B cell (primary cell): ENCODE measurements around the gene MED27. TPM values are rescaled to one million over a fixed set of nuclear protein-coding genes. Genes with fewer than 3 reads are reported as not detected.

Experiments
- ATAC-seq: fragments of 200-7000 bp; cut with Tn5 transposase; one replicate; pipeline ENCODE4 v1.10.0; 2021; ENCODE audit warnings: low read depth, mild to moderate bottlenecking, moderate number of reproducible peaks, moderate library complexity
- CTCF ChIA-PET: fragments of 350-600 bp; sonication (Branson Sonifier 250); formaldehyde crosslinking; loops from one replicate; lab custom pipeline; 2021; ENCODE audit warnings: antibody characterized with exemption, inconsistent platforms; lab: Charles Lee
- POLR2A ChIA-PET: fragments of 350-600 bp; sonication (Branson Sonifier 250); formaldehyde crosslinking; loops from one replicate; lab custom pipeline; 2021; ENCODE audit warnings: antibody characterized with exemption; lab: Charles Lee
- DNase-seq: peaks from one replicate; pipeline ENCODE4 v3.0.0; 2013
- H2AFZ ChIP-seq: 2 replicates; pipeline ENCODE4 v1.6.1; 2012; ENCODE audit warnings: mild to moderate bottlenecking, low read depth, low read length; ENCODE audit not compliant: insufficient read depth, poor library complexity, severe bottlenecking
- H3K27ac ChIP-seq, 2 donors: 1 replicate in 1 of 2; 2 replicates in 1 of 2; pipeline ENCODE4 v1.5.1; 2012 to 2013; ENCODE audit warnings: low read length in 2 of 2, mild to moderate bottlenecking in 2 of 2, moderate library complexity in 1 of 2
- H3K27me3 ChIP-seq, 4 experiments: fragments of 200-600 bp in 1 of 4; sonication (generic) in 1 of 4; replicated peaks in 1 of 4; 1 replicate in 2 of 4; 2 replicates in 2 of 4; pipeline versions ENCODE4 v1.6.1 to v1.7.0; 2013 to 2016; ENCODE audit warnings: low read length in 3 of 4, mild to moderate bottlenecking in 2 of 4, mixed read lengths in 1 of 4, moderate library complexity in 1 of 4; ENCODE audit not compliant: insufficient read depth in 4 of 4, control insufficient read depth in 3 of 4; ENCODE audit errors: control extremely low read depth in 1 of 4
- H3K36me3 ChIP-seq, 2 experiments: replicated peaks in 1 of 2; 1 replicate in 1 of 2; 2 replicates in 1 of 2; pipeline versions ENCODE4 v1.6.1 to v1.7.1; 2013; ENCODE audit warnings: low read length in 1 of 2; ENCODE audit not compliant: insufficient read depth in 2 of 2, control insufficient read depth in 1 of 2; ENCODE audit errors: control extremely low read depth in 1 of 2, extremely low read depth in 1 of 2
- H3K4me1 ChIP-seq, 2 donors: fragments of 200-600 bp in 1 of 2; sonication (generic) in 1 of 2; 1 replicate in 1 of 2; 2 replicates in 1 of 2; pipeline versions ENCODE4 v1.5.1 to v1.6.1; 2013 to 2017; ENCODE audit warnings: low read length in 2 of 2; ENCODE audit not compliant: control insufficient read depth in 2 of 2, insufficient read depth in 2 of 2
- H3K4me2 ChIP-seq: replicated peaks from 2 replicates; pipeline ENCODE3; 2012; ENCODE audit warnings: mild to moderate bottlenecking, low read depth, low read length; ENCODE audit not compliant: poor library complexity, severe bottlenecking
- H3K4me3 ChIP-seq, 5 experiments: fragments of 200-600 bp in 1 of 5; sonication (generic) in 1 of 5; 1 replicate in 3 of 5; 2 replicates in 2 of 5; pipeline versions ENCODE4 v1.5.1 to v1.7.0; 2011 to 2016; ENCODE audit warnings: low read length in 4 of 5, mild to moderate bottlenecking in 4 of 5, low read depth in 2 of 5, control low read depth in 1 of 5, moderate library complexity in 1 of 5; ENCODE audit not compliant: insufficient read depth in 1 of 5; ENCODE audit errors: control extremely low read depth in 1 of 5, extremely low read depth in 1 of 5
- H3K79me2 ChIP-seq: fragments of 200-600 bp; sonication (generic); one replicate; pipeline ENCODE4 v1.6.0; 2016; ENCODE audit warnings: low read length; ENCODE audit not compliant: control insufficient read depth, insufficient read depth
- H3K9ac ChIP-seq: fragments of 200-600 bp; sonication (generic); 2 replicates; pipeline ENCODE4 v1.6.1; 2017; ENCODE audit warnings: mild to moderate bottlenecking, low read length, moderate library complexity
- H3K9me3 ChIP-seq, 3 donors: one replicate each; pipeline versions ENCODE4 v1.6.1 to v1.7.1; 2013; ENCODE audit warnings: low read length in 2 of 3; ENCODE audit not compliant: control insufficient read depth in 2 of 3, insufficient read depth in 1 of 3; ENCODE audit errors: control extremely low read depth in 1 of 3
- H4K20me1 ChIP-seq: 2 replicates; pipeline ENCODE4 v1.6.0; 2012; ENCODE audit warnings: mild to moderate bottlenecking, low read length; ENCODE audit not compliant: insufficient read depth, control insufficient read depth, poor library complexity, severe bottlenecking
- H3K27ac Mint-ChIP-seq: one replicate; pipeline ENCODE4 v1.8.0; 2021; ENCODE audit warnings: mixed read lengths
- H3K27me3 Mint-ChIP-seq: one replicate; pipeline ENCODE4 v1.8.0; 2021; ENCODE audit warnings: mixed read lengths
- H3K4me1 Mint-ChIP-seq: one replicate; pipeline ENCODE4 v1.8.0; 2021; ENCODE audit warnings: mixed read lengths
- H3K4me3 Mint-ChIP-seq: one replicate; pipeline ENCODE4 v1.8.0; 2021; ENCODE audit warnings: mixed read lengths
- H3K9me3 Mint-ChIP-seq: one replicate; pipeline ENCODE4 v1.8.0; 2022; ENCODE audit warnings: mixed read lengths; ENCODE audit not compliant: insufficient read depth
- CTCF ChIP-seq: fragments of 200-600 bp; IDR thresholded peaks from one replicate; pipeline ENCODE4 v1.8.0; 2022; ENCODE audit warnings: antibody characterized with exemption, mild to moderate bottlenecking
- EZH2 ChIP-seq: IDR thresholded peaks from 2 replicates; pipeline ENCODE4 v1.6.1; 2012; ENCODE audit warnings: borderline replicate concordance, low read depth, mild to moderate bottlenecking, moderate library complexity, low read length; ENCODE audit not compliant: insufficient read depth, poor library complexity, severe bottlenecking
- WGBS: methylation state at CpG from one replicate; pipeline ENCODE4 v1.1.5; 2013; ENCODE audit warnings: missing lambda C conversion rate; ENCODE audit not compliant: insufficient coverage; 5-methylcytosine and 5-hydroxymethylcytosine counted together
- intact Hi-C: fragments of 100-400 bp; cut with micrococcal nuclease; formaldehyde crosslinking; loops from one replicate; pipeline ENCODE4 v1.10.0; 2022
- polyA plus RNA-seq: library from polyadenylated mRNA; depleted of rRNA; stranded (reverse); fragments of >200 nt; gene quantifications from 2 replicates; pipeline ENCODE4 v1.2.3, GENCODE V29; 2012
- total RNA-seq, 2 donors: library from RNA; stranded (reverse); fragments of 120-200 nt in 1 of 2; gene quantifications; 1 replicate in 1 of 2; 2 replicates in 1 of 2; pipeline versions ENCODE4 v1.2.3 to v1.2.4, GENCODE V29; 2013 to 2022

The MED27 gene
- total and polyA plus RNA-seq, 2 donors (not counting 1 experiment from before 2014, with no cell fraction given), result 17.4 to 17.7 TPM

- no peak for DNase-seq
- Mint-ChIP-seq H3K9me3 (no peaks in the 10 kb centered on the region), H3K27me3 (no peaks in the 10 kb centered on the region), H3K4me3 (no peak overlapping the region), H3K27ac (no peak overlapping the region), H3K4me1 (peaks cover 15% of the 10 kb centered on the region)
- H3K4me1 ChIP-seq, result peaks cover 3% of the 10 kb centered on the region in 2 donors
- intact Hi-C loops, result no loop called here
- WGBS, result 40% methylated on average over 1 of the region's 5 CpGs
- no peak for ATAC-seq
- H3K4me2 ChIP-seq, result no peak overlapping the region
- CTCF ChIA-PET, result no interaction called here
- no peak overlapping the region for H3K9ac ChIP-seq
- no peaks in the 10 kb centered on the region for H3K9me3 ChIP-seq
- H3K27ac ChIP-seq, result no peak overlapping the region
- no peaks in the 10 kb centered on the region for H4K20me1 ChIP-seq
- POLR2A ChIA-PET, result no interaction called here
- H3K79me2 ChIP-seq, result no peaks in the 10 kb centered on the region
- TF ChIP-seq EZH2, result no peak
- TF ChIP-seq CTCF, result no peak
- no peaks in the 10 kb centered on the region for H3K36me3 ChIP-seq
- no peak overlapping the region for H3K4me3 ChIP-seq
- no peaks in the 10 kb centered on the region for H3K27me3 ChIP-seq
- no peak overlapping the region for H2AFZ ChIP-seq
Measured at GRCh38 chr9:131982671-131983239, 96.9 kb downstream of the MED27 start.

GRCh38 chr9:131982102-131982501, 97.6 kb downstream of the MED27 start:
- 100% methylated on average over 3 of the region's 4 CpGs for WGBS
- H4K20me1 ChIP-seq, result no peaks in the 10 kb centered on the region
- no peak for DNase-seq
- peaks cover 22% of the 10 kb centered on the region for H3K4me1 Mint-ChIP-seq
- CTCF ChIA-PET, result no interaction called here
- no peaks in the 10 kb centered on the region for H3K27me3 ChIP-seq
- no peak overlapping the region for H3K9ac ChIP-seq
- intact Hi-C loops, result no loop called here
- H2AFZ ChIP-seq, result no peak overlapping the region
- H3K4me2 ChIP-seq, result no peak overlapping the region
- TF ChIP-seq EZH2 (no peak), CTCF (no peak)
- H3K4me3 ChIP-seq, result no peak overlapping the region
- no peak overlapping the region for H3K27ac ChIP-seq
- no peaks in the 10 kb centered on the region for H3K36me3 ChIP-seq
- H3K27me3 Mint-ChIP-seq, result no peaks in the 10 kb centered on the region
- no peak for ATAC-seq
- no peaks in the 10 kb centered on the region for H3K79me2 ChIP-seq
- H3K4me3 Mint-ChIP-seq, result no peak overlapping the region
- peaks cover 10% of the 10 kb centered on the region in 2 donors for H3K4me1 ChIP-seq
- H3K27ac Mint-ChIP-seq, result no peak overlapping the region
- no peaks in the 10 kb centered on the region for H3K9me3 ChIP-seq
- no peaks in the 10 kb centered on the region for H3K9me3 Mint-ChIP-seq
- POLR2A ChIA-PET, result no interaction called here
